Measurements from ENCODE around the gene NCK1.

DNA sequence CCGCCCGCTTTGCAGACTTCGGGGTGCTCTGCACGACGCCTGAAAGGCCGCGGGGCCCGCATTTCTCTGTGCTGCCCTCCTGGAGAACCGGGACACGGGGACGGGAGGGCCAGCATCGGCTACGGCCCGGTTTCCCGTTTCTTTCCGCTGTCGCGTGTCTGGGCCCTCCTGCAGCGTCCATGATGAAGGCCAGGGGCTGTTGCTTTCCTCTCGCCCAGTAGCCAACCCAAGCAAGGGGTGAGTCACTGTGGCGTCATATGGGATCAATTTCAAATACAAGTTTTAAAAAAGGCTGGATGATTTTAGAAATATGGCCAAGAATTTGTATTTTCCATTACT lies 42.6 kb upstream of the NCK1 start:
- TF ChIP-seq, protein P1, sequence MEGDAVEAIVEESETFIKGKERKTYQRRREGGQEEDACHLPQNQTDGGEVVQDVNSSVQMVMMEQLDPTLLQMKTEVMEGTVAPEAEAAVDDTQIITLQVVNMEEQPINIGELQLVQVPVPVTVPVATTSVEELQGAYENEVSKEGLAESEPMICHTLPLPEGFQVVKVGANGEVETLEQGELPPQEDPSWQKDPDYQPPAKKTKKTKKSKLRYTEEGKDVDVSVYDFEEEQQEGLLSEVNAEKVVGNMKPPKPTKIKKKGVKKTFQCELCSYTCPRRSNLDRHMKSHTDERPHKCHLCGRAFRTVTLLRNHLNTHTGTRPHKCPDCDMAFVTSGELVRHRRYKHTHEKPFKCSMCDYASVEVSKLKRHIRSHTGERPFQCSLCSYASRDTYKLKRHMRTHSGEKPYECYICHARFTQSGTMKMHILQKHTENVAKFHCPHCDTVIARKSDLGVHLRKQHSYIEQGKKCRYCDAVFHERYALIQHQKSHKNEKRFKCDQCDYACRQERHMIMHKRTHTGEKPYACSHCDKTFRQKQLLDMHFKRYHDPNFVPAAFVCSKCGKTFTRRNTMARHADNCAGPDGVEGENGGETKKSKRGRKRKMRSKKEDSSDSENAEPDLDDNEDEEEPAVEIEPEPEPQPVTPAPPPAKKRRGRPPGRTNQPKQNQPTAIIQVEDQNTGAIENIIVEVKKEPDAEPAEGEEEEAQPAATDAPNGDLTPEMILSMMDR (IDR thresholded peaks at IDR 0.05; ENCODE audit: low read depth, low read length), result no peak
- TF ChIP-seq EZH2phosphoT487 (IDR thresholded peaks at IDR 0.05; ENCODE audit: low read depth), result no peak
